Left forelimb (tissue), 1 donor: ENCODE results near the gene CERS3.
A peak's percentile ranks its signal among the peaks of the same experiment; 100 is the strongest.
"Not testable (repeated sequence)": the region's sequence is repeated elsewhere in the genome, so short reads cannot be mapped to it uniquely, and the experiment has no call there.

Experiments used
- DNase-seq: peaks from one replicate; pipeline ENCODE4 v3.0.0-alpha.2; 2018; ENCODE audit warnings: low spot score

Gene CERS3

GRCh38 chr15:100464888-100465287 is 63.9 kb downstream of the CERS3 start:
- no peak for DNase-seq

GRCh38 chr15:100464256-100464655 is 64.5 kb downstream of the CERS3 start:
- DNase-seq, result no peak

- DNase-seq, result no peak
These were observed 65.2 kb downstream of the CERS3 start for GRCh38 chr15:100463515-100463914.

GRCh38 chr15:100461049-100461448 is 67.7 kb downstream of the CERS3 start:
- no peak for DNase-seq

GRCh38 chr15:100457201-100457600 is 71.5 kb downstream of the CERS3 start:
- no peak for DNase-seq

GRCh38 chr15:100454148-100454547 is 74.6 kb downstream of the CERS3 start:
- DNase-seq, result no peak

- no peak for DNase-seq
These were observed 80.3 kb downstream of the CERS3 start for GRCh38 chr15:100448481-100448880.

GRCh38 chr15:100441063-100441462 is 87.7 kb downstream of the CERS3 start:
- DNase-seq, result not testable (repeated sequence)

GRCh38 chr15:100439514-100439913 is 89.2 kb downstream of the CERS3 start:
- DNase-seq, result no peak

- peak; percentile 85 for DNase-seq
These were observed 90.2 kb downstream of the CERS3 start for GRCh38 chr15:100438570-100438969.

- DNase-seq, result no peak
These were observed 91.5 kb downstream of the CERS3 start for GRCh38 chr15:100437261-100437660.

GRCh38 chr15:100434561-100434960 is 94.2 kb downstream of the CERS3 start:
- DNase-seq, result no peak

- DNase-seq, result no peak
These were observed 94.7 kb downstream of the CERS3 start for GRCh38 chr15:100434038-100434437.

GRCh38 chr15:100433304-100433703 is 95.4 kb downstream of the CERS3 start:
- DNase-seq, result no peak

- no peak for DNase-seq
These were observed 98.3 kb downstream of the CERS3 start for GRCh38 chr15:100430411-100430810.

GRCh38 chr15:100429116-100429728 is 99.5 kb downstream of the CERS3 start:
- no peak for DNase-seq

GRCh38 chr15:100426937-100427336 is 101.8 kb downstream of the CERS3 start:
- no peak for DNase-seq

- no peak for DNase-seq
These were observed 123.6 kb downstream of the CERS3 start for GRCh38 chr15:100405179-100405578.

- DNase-seq, result no peak
These were observed 127.8 kb downstream of the CERS3 start for GRCh38 chr15:100400996-100401395.

- DNase-seq, result no peak
These were observed 133.9 kb downstream of the CERS3 start for GRCh38 chr15:100394736-100395440.

GRCh38 chr15:100393008-100393407 is 135.7 kb downstream of the CERS3 start:
- no peak for DNase-seq

GRCh38 chr15:100385300-100386050 is 143.3 kb downstream of the CERS3 start:
- DNase-seq, result no peak

GRCh38 chr15:100384108-100384410 is 144.7 kb downstream of the CERS3 start:
- DNase-seq, result no peak
